PC-9 (cell line): ENCODE results near the gene NMD3. TPM values are rescaled to one million over a fixed set of nuclear protein-coding genes. Genes with fewer than 3 reads are reported as not detected.

Experiments
- BruUV-seq: library from RNA; stranded (reverse); fragments of 400-500 nt; replicated peaks from 2 replicates; lab custom pipeline; 2021; lab: Mats Ljungman, UMichigan
- CTCF ChIA-PET: fragments of 300-600 bp; sonication (Branson Sonifier 250); formaldehyde crosslinking; loops from one replicate; lab custom pipeline; 2022; ENCODE audit warnings: antibody characterized with exemption; lab: Charles Lee
- POLR2A ChIA-PET: fragments of 300-600 bp; sonication (Branson Sonifier 250); formaldehyde crosslinking; loops from one replicate; lab custom pipeline; 2022; ENCODE audit warnings: antibody characterized with exemption; ENCODE audit not compliant: unreplicated experiment; lab: Charles Lee
- DNase-seq, 2 experiments: peaks; one replicate each; pipeline versions ENCODE4 v3.0.0 to v3.0.0-alpha.2; 2015 to 2022; ENCODE audit warnings: mixed read lengths in 1 of 2
- H2AFZ ChIP-seq: fragments of 200-600 bp; sonication (generic); 2 replicates; pipeline ENCODE4 v1.8.1; 2017; ENCODE audit warnings: antibody characterized with exemption
- H3F3A ChIP-seq: fragments of 200-600 bp; sonication (generic); 2 replicates; pipeline ENCODE4 v1.8.1; 2017; ENCODE audit warnings: antibody characterized with exemption, mild to moderate bottlenecking, low read depth; ENCODE audit not compliant: insufficient read depth
- H3K27ac ChIP-seq: fragments of 200-600 bp; sonication (generic); 2 replicates; pipeline ENCODE4 v1.6.1; 2016; ENCODE audit warnings: mixed run types
- H3K27me3 ChIP-seq: fragments of 200-600 bp; sonication (generic); 2 replicates; pipeline ENCODE4 v1.6.1; 2016; ENCODE audit warnings: low read depth, mixed run types; ENCODE audit not compliant: insufficient read depth
- H3K36me3 ChIP-seq: fragments of 200-600 bp; sonication (generic); 2 replicates; pipeline ENCODE4 v1.6.1; 2016; ENCODE audit warnings: low read depth, mixed run types
- H3K4me1 ChIP-seq: fragments of 200-600 bp; sonication (generic); replicated peaks from 2 replicates; pipeline ENCODE4 v1.6.1; 2016; ENCODE audit warnings: mixed run types; ENCODE audit not compliant: insufficient read depth
- H3K4me2 ChIP-seq: fragments of 200-600 bp; sonication (generic); 2 replicates; pipeline ENCODE4 v1.6.1; 2017; ENCODE audit warnings: mixed run types
- H3K4me3 ChIP-seq: fragments of 200-600 bp; sonication (generic); 2 replicates; pipeline ENCODE4 v1.6.1; 2016; ENCODE audit warnings: mixed run types
- H3K79me2 ChIP-seq: fragments of 200-600 bp; sonication (generic); 2 replicates; pipeline ENCODE4 v1.6.1; 2017; ENCODE audit warnings: low read depth, mixed run types
- H3K9me2 ChIP-seq: fragments of 200-600 bp; sonication (generic); 2 replicates; pipeline ENCODE4 v1.8.1; 2017; ENCODE audit warnings: mild to moderate bottlenecking; ENCODE audit not compliant: insufficient read depth
- H3K9me3 ChIP-seq: fragments of 200-600 bp; sonication (generic); 2 replicates; pipeline ENCODE4 v1.8.1; 2016; ENCODE audit warnings: low read depth; ENCODE audit not compliant: insufficient read depth
- H4K20me1 ChIP-seq: fragments of 200-600 bp; sonication (generic); 2 replicates; pipeline ENCODE4 v1.8.1; 2017; ENCODE audit not compliant: insufficient read depth
- EZH2 ChIP-seq: fragments of 200-600 bp; sonication (generic); IDR thresholded peaks from 2 replicates; pipeline ENCODE4 v1.8.0; 2017; ENCODE audit warnings: antibody characterized with exemption, low read depth
- intact Hi-C: fragments of 100-400 bp; cut with micrococcal nuclease; formaldehyde crosslinking; loops from one replicate; pipeline ENCODE4 v1.10.0; 2022; ENCODE audit not compliant: unreplicated experiment
- total RNA-seq: library from RNA; stranded (reverse); gene quantifications from 2 replicates; pipeline ENCODE4 v1.2.3, GENCODE V29; 2021
- TF ChIP-seq, protein P1 (sequence below): fragments of 200-600 bp; sonication (generic); conservative IDR thresholded peaks from 2 replicates; pipeline ENCODE4 v1.6.1; 2017; ENCODE audit warnings: mixed run types, antibody characterized with exemption, mild to moderate bottlenecking, moderate library complexity

NMD3 gene
- total RNA-seq, 1 experiment from 2014 or later, result 56.5 TPM

DNA sequence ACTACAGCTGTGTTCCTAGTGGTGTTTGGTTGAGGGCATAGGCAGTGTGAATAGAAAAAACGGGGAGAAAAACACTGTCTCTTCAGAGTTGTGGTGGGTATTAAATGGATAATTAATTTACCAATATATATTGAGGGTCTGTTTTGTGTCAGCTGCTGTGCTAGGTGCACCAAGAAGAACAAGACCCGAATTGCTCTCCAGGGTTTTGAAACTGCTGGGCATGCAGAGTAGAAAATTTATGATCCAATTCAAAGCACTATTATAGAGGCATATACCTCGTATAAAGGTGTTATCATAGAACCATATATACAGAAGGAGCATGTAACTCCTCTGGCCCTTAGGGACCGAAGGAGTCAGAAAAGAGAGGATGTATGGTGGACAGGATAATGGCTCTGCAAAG is 1.6 kb upstream of the NMD3 start:
- ChIA-PET CTCF (no interaction called here), POLR2A (interaction anchor here (0.6 kb wide), 1 partner anchor 539 kb away, joined by 7 read pairs; no protein-coding TSS in a partner anchor)
- BruUV-seq, result no TSS peak
- no peaks in the 10 kb centered on the region for H3K27me3 ChIP-seq
- peaks cover 34% of the 10 kb centered on the region for H3K79me2 ChIP-seq
- no peak overlapping the region for H3K27ac ChIP-seq
- H3K4me3 ChIP-seq, result no peak overlapping the region
- peaks cover 27% of the 10 kb centered on the region for H3K4me1 ChIP-seq
- no peak for DNase-seq
- H2AFZ ChIP-seq, result no peak overlapping the region
- H3F3A ChIP-seq, result no peaks in the 10 kb centered on the region
- intact Hi-C loops, result no loop called here
- no peak overlapping the region for H3K4me2 ChIP-seq
- no peak for TF ChIP-seq EZH2
- TF ChIP-seq, protein P1, sequence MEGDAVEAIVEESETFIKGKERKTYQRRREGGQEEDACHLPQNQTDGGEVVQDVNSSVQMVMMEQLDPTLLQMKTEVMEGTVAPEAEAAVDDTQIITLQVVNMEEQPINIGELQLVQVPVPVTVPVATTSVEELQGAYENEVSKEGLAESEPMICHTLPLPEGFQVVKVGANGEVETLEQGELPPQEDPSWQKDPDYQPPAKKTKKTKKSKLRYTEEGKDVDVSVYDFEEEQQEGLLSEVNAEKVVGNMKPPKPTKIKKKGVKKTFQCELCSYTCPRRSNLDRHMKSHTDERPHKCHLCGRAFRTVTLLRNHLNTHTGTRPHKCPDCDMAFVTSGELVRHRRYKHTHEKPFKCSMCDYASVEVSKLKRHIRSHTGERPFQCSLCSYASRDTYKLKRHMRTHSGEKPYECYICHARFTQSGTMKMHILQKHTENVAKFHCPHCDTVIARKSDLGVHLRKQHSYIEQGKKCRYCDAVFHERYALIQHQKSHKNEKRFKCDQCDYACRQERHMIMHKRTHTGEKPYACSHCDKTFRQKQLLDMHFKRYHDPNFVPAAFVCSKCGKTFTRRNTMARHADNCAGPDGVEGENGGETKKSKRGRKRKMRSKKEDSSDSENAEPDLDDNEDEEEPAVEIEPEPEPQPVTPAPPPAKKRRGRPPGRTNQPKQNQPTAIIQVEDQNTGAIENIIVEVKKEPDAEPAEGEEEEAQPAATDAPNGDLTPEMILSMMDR, result no peak
- no peaks in the 10 kb centered on the region for H4K20me1 ChIP-seq
- no peaks in the 10 kb centered on the region for H3K9me2 ChIP-seq
- H3K36me3 ChIP-seq, result peaks cover 10% of the 10 kb centered on the region; the same call in 1 of the 2 replicates
- H3K9me3 ChIP-seq, result no peaks in the 10 kb centered on the region

- Histone ChIP-seq H3K9me2 (no peaks in the 10 kb centered on the region), H3K9me3 (no peaks in the 10 kb centered on the region), H3K79me2 (peaks cover 56% of the 10 kb centered on the region), H3K4me3 (peak overlapping the region; percentile 87), H4K20me1 (peaks cover 7% of the 10 kb centered on the region; the same call in 1 of the 2 replicates), H3F3A (no peaks in the 10 kb centered on the region), H3K27me3 (no peaks in the 10 kb centered on the region), H3K27ac (peak overlapping the region; percentile 65; the same call in 1 of the 2 replicates), H3K36me3 (peaks cover 32% of the 10 kb centered on the region), H2AFZ (peak overlapping the region; percentile 98), H3K4me1 (peaks cover 27% of the 10 kb centered on the region), H3K4me2 (peak overlapping the region; percentile 86)
- no peak for TF ChIP-seq EZH2
- TF ChIP-seq, protein P1, result no peak
- intact Hi-C loops, result loop anchor here (1.0 to 10.0 kb wide), 4 partner anchors 118 to 657 kb away; partner anchors contain the start of genes ARL14 and KPNA4
- ChIA-PET POLR2A (no interaction called here), CTCF (interaction anchor here (1.1 to 2.3 kb wide), 2 partner anchors 125 to 266 kb away, joined by 3 to 6 read pairs; no protein-coding TSS in a partner anchor)
- BruUV-seq, result no TSS peak
- no peak for DNase-seq
Measured at GRCh38 chr3:161221806-161222600, 892 bp downstream of the NMD3 start.

DNA sequence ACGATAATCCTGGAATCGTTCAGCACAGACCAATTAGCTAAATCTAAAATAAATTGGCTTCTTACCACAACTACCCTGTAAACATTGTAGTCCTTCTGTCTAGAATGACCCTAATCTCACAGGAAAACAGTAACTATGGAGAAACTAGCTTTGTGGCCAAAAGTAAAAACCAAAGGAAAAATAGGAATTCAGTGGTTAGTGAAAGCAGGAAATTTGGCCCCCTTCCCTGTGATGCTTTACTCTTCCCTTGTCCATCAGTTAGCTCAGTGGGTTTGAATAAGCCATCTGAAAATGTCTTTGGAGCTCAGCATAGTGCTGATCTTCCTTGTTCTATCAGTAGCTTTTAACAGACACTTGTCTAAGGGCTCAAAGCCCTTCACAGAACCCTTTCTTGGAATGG is 1.6 kb downstream of the NMD3 start:
- no peaks in the 10 kb centered on the region for H3K9me3 ChIP-seq
- H3K36me3 ChIP-seq, result peaks cover 34% of the 10 kb centered on the region
- POLR2A ChIA-PET, result no interaction called here
- intact Hi-C loops, result loop anchor here (5.0 to 10.0 kb wide), 3 partner anchors 268 to 658 kb away; partner anchors contain the start of genes ARL14 and KPNA4
- H4K20me1 ChIP-seq, result peaks cover 7% of the 10 kb centered on the region; the same call in 1 of the 2 replicates
- no peaks in the 10 kb centered on the region for H3K9me2 ChIP-seq
- TF ChIP-seq, protein P1, result no peak
- no peak for TF ChIP-seq EZH2
- no peaks in the 10 kb centered on the region for H3K27me3 ChIP-seq
- peaks cover 27% of the 10 kb centered on the region for H3K4me1 ChIP-seq
- peaks cover 57% of the 10 kb centered on the region for H3K79me2 ChIP-seq
- H3K27ac ChIP-seq, result no peak overlapping the region
- no peaks in the 10 kb centered on the region for H3F3A ChIP-seq
- H2AFZ ChIP-seq, result no peak overlapping the region
- BruUV-seq, result TSS peak; percentile 46
- DNase-seq, result no peak
- CTCF ChIA-PET, result interaction anchor here (1.1 to 2.3 kb wide), 2 partner anchors 126 to 266 kb away, joined by 3 to 6 read pairs; no protein-coding TSS in a partner anchor
- H3K4me2 ChIP-seq, result peak overlapping the region; percentile 86
- H3K4me3 ChIP-seq, result peak overlapping the region; percentile 87
